Colon (tissue), 2 donors: ENCODE results near the gene ITGA2B.
"Not testable (repeated sequence)": the region's sequence is repeated elsewhere in the genome, so short reads cannot be mapped to it uniquely, and the experiment has no call there.

Experiments used
- FAIRE-seq: peaks from 2 replicates; lab custom pipeline; 2012; peaks lifted over from hg19 to GRCh38; lab: Jason Lieb, UNC
- donor health status: control.
- donor health status: control.

ITGA2B gene

DNA sequence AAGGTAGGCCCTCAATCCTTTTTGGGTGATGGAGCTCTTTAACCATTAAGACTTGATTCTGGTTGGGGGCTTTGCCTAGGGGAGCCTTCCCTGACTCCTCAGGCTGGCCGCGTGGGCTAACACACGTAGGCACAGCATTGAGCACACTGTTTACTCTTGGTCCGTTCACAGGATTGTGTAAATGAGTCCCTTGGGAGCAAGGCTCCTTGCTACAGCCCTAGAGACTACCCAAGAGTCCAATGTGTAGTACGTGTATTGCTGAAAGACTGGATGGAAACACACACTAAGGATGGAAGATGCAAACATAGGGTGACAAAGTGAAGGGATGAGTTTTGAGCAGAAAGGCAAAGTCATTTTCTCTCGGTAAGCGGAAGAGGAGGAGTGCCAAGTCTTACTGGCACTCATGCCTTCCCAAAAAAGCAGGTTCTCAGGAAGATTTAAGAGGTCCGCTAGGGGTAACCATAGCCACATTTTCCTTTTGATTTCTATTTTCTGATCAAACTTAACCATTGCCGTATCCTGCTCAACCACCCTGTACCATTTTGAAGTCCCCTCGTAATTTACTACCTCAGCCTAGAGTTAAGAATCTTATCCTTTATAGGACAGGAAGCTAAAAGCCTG, 911 bp upstream of the ITGA2B start:
- no peak for FAIRE-seq

DNA sequence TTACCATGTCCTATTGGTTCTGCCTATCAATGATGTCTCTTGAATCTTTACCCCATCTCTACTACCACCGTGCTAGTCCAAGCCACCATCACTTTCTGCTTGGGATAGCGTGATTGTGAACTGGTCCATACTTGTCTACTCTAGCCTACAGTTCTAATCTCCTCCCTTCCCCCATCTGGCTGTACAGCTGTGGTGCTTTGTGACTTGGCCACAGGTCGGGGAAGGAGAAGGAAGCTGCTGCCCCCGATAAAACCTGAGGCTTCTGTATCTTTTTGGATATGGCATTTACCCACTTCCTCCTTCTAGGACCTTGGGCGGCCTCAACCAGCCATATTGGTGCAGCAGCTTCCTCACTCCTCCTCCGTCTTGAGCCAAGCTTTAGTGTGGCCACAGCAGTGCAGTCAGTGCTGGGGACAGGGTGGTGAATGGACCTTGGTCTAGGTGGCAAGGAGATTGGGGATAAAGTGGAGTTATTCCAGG, 314 bp upstream of the ITGA2B start:
- FAIRE-seq, result no peak

DNA sequence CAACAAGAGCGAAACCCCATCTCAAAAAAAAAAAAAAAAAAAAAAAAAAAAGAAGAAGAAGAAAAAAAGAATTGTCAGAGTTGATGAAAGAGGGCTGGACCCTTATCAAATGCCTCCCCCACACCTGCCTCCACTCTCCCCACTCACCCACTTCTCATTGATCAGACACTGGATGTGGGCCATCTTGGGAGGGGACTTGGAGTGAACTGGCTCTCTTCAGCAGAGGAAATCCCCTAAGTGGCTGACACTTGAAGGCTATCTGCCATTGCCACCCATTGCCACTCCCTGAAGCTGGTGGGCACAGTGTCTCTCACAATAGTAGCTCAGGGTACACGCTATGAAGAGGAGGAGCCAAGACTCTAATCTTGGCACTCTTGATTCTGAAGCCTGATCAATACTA, 1.6 kb downstream of the ITGA2B start:
- FAIRE-seq, result no peak

DNA sequence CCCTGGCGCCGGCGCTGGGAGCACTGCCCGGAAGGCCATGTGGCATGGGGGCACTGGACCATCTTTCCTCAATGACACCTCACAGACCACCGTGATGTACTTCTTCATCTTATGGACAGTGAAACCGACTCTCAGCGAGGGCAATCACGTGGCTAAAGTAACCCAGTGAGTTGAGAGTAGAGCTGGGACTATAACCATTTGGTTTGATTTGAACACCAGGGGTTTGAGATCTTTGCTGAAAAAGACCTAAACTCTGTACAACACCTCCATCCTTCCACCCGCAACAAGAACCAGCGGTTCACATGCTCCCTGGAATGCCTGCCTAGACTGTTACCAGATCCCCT, 3.3 kb downstream of the ITGA2B start:
- no peak for FAIRE-seq

DNA sequence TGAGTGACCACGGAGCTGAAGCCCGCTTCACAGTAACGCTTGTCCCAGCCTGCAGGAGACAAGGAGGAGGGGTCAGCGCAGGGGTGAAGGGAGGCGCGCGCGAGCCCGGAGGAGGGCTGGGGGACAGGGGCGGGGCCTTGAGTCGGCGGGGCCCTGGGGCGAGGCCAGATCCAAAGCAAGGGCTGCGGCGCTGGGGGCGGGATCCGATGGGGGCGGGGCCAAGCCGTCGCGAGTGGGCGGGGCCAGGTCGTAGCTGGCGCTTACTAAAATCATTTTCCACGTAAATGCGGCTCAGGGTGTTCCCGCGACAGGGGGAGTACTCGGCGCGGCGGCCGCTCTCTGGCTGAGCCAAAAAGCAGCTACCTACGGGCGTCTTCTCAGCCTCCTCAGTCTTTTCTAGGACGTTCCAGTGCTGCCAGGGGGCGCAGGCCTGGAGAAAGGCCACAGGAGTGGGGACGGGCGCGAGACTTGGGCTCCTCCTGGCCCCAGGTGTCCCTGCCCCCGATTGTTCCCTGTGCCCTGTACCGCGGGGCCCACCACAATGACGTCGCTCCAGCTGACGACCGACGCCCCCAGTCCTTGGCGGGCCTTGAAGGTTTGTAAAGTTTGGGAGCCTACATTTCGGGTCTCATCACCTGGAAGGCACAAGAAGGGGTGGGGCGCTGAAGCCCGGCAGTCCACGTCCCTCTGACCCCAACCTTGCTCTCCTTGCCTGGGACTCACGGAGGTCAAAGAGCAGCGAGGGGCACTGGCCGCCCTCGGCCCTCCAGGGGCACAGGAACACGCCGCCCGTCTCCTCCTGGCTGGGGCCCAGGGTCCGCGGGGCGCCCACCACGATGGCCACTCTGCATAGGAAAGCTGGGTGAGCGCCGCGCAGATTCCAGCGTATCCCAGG, 3.9 kb downstream of the ITGA2B start:
- FAIRE-seq, result no peak

DNA sequence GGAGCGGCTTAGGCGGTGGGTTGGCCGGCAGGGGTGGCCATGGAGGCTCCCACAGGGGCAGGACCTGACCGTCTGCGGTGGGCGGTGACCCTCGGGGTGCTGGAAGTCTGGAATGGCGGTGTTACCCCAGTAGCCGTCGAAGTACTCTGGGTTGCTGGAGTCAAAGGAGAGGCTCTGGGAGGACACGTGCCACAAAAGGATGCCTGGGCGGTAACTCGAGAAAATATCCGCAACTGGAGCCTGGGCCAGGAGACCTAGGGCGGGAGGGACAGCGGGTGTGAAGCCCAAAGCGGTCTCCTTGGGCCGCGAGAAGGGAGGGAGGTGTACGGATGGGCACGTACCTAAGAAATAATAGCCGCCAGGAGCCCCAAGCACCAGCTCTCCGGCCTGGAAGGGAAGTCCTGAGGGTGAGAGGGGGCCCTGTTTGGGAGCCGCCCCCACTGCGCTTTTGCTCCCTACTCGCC, 4.6 kb downstream of the ITGA2B start:
- FAIRE-seq, result no peak

DNA sequence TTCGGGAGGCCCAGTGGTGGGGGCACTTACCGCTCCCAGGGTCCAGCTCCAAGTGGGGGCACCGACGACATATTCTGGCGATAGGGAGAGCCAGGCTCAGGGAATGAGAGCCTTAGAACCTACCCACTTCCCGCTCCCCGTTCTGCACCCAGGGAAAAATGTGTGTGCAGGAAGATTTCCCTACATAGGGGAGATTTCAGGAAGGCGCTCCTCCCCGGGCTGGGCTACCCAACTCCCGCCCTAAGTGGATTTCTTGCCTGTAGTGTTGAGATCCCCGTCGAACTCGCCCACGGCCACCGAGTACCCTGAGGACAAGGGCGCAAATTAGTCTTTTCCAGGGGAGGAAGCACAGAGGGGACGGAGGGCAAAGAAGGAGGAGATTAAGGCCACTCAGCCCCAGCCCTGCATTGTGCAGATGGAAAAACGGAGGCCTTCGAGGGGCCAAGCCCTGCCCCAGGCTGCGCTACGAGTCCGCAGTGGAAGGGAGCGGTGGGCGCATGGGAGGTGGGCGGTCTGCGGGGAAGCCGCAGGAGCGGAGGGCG, 5.1 kb downstream of the ITGA2B start:
- no peak for FAIRE-seq

DNA sequence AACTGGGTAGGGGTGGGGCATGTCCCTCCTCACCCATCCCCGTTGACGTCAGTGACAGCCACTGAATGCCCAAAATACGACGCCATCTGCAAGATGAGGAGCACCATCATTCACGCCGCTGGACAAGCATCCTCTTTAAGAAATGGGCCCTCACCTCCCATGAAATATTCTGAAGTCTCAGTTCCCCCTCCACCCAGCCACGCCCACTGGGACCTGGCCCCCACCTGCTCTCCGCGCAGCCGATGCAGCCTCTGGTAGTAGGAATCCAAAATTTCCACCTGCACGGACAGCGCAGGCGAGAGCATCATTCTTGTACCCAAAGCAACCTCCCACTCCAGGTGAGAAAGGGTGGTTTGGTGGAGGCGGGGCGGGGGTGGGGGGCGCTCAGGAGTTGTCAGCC, 5.6 kb downstream of the ITGA2B start:
- no peak for FAIRE-seq

DNA sequence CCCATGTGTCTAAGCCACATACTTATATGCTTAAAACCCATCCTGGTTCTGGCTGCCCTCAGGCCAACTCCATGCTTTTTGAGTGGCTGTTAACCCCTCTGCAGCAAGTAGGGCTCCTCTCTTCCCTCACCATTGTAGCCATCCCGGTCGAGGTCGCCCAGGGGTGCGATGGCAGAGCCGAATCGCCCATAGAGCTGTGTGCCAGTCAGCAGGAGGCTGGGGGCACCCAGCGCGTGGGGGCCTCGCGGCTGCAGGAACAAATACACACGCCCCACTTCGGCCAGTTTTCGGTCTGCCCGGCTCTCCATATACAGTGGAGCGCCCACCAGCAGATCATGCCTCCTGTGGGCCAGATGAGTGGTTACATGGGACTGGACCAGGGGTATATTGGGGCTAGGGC, 6.1 kb downstream of the ITGA2B start:
- no peak for FAIRE-seq

DNA sequence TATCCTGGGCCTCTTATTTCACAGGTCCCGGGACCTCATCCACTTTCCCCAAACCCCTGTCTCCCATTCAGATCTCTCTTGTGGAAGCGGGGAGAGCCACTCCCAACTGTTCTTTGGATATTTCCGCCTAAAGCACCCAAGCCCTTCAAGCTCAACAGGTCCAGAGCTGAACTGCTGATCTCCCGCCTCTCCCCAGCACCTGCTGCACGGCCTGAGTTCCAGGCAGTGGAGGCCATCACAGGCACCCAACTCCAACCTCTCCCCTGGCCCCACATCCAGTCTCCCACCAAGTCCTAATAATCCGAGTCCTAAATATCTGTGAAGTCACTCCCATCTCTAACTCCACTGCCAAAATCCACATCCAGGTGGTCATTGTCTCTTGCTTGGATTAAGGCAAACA, 6.5 kb downstream of the ITGA2B start:
- no peak for FAIRE-seq

DNA sequence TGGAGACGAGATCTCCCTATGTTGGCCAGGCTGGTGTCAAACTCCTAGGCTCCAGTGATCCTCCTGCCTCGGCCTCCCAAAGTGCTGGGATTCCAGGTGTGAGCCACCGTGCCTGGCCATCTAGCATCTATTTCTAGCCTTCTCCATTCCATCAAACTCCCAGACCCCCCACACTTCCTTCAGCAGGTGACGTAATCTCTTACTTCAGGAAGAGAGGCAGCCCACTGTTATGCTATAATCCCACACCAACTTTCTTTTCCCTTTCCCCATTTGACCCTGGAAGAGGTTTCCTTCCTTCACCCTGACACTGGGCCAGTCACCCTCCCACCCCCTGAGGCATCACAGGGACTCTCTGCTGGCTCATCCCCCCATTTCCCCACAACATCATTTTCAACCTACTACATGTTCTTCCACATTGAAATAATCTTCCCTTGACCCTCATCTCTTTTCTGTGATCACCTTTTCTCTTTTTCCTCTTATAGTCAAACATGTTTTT, 7.6 kb downstream of the ITGA2B start:
- no peak for FAIRE-seq

DNA sequence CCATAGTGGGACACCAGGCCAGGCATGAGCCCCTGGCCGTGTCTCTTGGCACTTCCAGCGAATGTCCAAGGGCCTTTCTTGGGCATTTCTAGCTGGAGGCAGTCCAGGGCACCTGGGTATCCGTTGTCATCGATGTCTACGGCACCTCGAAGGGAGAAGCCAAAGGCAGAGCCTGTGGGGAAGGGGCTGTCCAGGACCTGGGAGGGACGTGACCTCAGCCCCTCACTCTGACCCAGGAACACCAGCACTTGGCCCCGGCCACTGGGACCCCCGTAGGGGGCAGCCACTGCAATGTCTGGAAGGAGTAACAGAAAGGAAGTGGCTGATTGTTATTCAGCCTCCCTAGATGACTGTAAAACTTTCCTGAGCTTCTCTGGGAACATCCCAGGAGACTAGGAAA, 8.7 kb downstream of the ITGA2B start:
- no peak for FAIRE-seq

DNA sequence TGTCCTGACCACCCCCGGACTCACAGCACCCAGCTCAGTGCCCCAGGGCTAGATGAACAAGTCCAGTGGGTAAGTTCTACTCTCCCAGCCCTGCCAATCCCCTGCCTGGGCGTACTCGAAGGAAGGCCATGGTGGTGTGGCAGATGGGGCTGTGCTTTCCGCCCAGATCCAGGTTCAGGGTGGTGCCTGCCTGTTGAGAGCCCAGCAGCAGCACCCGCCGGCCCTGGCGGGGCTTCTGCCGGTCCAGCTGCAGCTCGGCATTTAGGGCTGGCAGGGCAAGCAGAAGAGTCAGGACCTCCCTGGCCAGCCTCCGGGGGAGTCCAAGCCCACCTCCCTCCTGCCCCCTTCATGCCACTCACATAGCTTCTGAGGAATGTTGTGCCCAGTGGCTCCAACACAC, 9.6 kb downstream of the ITGA2B start:
- FAIRE-seq, result no peak

DNA sequence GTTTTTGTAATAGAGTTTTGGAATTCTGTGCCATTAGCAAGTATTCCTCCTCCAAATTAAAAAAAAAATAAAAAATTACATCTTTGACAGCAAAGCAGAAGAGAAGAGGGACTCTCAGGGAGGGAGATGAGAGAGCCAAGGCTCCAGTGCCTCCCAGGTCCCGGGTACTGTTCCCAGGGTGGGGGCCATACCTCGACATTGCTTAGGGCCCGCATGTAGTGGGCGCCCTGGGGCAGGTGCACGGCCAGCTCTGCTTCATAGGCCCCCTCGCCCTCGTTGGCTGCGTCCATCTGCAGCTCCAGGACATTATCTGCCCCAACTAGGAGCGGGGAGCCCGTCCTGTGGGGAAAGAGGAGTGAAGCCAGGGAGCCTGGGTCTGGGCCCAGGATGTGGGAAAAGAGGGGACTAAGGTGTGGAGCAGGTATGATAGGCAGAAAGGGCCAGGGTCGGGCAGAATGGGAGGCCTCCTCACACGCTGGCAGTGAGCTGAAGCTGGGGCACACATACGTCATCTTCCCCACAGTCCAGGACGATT, 11.2 kb downstream of the ITGA2B start:
- FAIRE-seq, result no peak

DNA sequence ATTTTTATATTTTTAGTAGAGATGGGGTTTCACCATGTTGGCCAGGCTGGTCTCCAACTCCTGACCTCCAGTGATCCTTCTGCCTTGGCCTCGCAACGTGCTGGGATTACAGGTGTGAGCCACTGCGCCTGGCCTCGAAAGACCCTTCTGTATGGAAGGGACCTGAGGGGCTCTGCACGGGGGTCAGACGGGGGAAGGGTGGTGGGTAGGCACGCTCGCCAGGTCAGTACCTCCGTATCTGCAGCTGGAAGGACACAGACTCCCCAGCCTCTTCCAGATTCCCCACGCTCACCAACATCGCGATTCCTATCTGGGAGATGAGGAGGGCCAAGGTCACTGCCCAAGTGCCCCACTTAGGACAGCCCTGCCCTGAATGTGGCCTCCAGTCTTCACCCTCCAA, 12.7 kb downstream of the ITGA2B start:
- no peak for FAIRE-seq

DNA sequence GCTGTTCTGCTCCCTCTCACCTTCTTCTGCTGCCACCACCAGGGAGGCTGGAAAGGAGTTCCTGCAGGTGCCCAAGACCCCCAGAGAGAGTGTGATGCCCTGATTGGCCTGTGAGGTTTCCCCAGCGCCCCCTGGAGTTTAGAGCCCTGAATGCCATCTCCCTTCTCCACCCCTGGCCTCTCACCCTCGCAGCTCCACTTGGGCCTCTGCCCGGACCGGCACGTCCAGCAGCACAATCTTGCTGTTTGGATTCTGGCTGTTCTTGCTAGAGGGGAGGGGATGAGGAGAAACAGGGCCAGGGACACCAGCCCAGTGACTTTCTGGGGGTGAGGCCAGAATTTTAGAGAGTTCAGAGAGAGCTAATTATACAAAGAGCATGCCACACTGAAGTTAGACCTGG, 13.3 kb downstream of the ITGA2B start:
- FAIRE-seq, result no peak

DNA sequence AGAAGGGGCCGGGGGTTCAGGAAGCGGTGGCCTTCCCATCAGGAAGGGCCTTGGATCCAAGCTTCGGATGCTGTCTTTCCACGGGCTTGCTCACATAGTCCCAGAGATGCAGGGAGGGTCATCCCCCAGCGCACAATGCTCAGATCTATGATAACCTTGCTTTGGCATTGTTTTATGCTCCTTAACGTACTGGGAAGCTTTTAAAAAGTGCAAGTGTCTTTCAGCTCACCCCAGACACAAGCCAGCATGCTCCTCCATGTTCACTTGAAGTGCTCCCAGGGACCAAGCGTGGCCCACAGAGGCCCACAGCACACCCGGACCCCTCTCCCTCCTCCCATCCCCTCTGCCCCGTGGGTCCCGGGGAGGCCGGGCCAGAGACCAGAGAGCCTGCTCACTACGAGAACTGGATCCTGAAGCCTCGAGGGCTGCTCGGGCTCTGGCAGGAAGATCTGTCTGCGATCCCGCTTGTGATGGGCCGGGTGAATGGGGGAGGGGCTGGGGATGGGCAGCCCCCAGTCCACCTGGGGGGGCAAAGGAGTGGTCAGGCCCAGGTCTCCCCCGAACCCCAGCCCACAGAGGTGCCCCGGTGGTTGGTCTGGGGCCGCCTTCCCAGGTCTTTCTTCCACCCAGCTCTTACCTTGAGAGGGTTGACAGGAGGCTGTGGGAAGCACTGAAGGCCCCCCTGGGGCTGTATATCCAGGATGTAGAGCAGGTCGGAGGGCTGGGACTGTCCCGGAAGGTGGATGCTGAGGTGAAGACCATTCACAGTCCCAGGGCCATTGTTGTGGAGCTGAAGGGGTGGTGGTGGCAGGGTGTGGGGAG, 14.0 kb downstream of the ITGA2B start:
- no peak for FAIRE-seq

DNA sequence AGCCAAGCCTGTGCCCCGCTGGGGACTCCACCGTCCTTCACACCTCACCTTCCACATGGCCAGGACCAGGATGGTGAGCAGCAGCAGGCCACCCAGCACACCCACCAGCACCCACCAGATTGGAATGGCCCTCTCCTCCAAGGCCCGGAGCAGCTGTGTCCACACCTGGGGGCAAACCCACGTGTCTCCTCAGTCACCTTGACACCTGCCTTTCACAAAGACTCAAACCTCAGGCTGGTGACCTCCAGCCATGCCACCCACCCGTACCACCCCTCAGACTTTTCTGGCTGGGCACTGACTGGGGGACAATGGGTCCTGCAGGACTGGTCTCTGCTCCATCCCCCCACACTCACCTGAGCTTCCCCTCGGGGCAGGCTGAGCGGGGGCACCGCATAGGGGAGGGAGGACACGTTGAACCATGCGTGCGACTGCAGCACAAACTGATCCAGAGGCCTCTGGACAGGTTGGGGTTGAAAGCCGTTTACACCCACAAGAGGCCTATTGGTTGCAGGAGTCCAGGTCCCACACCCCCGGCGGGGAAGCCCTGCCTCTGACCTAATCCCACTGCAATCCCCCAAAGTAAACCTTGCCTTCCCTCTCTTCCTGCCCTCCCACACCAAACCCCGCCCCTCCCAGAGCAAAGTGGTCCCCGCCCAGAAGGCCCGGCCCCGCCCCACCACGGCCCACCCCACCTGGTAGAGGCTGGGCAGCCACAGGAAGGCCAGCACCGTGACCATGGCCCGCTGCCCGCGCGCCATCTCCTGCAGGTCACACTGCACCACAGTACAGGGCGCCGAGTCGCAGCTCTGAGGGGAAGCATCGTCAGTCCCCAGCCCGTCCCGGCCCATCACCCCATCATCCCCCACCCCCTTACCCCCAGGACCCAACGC, 14.9 kb downstream of the ITGA2B start:
- FAIRE-seq, result no peak

DNA sequence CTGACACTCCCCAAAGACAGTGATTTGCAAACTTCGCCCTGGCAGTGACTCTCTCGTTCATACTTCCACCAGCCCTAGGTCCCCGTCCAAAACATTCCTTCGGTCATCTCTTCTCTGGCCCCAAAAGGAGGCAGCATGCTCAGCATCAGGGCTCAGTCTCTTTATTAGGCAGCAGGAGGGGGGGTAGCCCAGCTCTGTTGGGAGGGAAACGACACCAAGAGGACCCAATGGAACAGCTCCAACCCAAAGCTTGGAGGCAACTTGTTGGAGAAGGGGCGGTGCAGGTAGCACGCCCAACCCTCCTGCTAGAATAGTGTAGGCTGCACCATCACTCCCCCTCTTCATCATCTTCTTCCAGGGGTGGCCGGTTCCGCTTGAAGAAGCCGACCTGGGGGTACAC, 17.4 kb downstream of the ITGA2B start:
- FAIRE-seq, result no peak

DNA sequence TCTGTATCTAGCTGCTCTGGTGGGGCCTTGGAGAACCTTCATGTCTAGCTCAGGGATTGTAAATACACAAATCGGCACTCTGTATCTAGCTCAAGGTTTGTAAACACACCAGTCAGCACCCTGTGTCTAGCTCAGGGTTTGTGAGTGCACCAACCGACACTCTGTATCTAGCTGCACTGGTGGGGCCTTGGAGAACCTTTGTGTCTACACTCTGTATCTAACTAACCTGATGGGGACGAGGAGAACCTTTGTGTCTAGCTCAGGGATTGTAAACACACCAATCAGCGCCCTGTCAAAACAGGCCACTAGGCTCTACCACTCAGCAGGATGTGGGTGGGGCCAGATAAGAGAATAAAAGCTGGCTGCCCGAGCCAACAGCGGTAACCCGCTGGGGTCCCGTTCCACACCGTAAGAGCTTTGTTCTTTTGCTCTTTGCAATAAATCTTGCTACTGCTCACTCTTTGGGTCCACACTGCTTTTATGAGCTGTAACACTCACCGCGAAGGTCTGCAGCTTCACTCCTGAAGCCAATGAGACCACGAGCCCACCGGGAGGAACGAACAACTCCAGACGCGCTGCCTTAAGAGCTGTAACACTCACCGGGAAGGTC, 19.9 kb downstream of the ITGA2B start:
- not testable (repeated sequence) for FAIRE-seq
